Trophoblast cell (in vitro differentiated cells and primary cell): ENCODE data around the gene PTGER1.

Source experiments
- DNase-seq, 2 donors: peaks; one replicate each; pipeline ENCODE4 v3.0.0-alpha.2; 2016
- H2AFZ ChIP-seq: 2 replicates; pipeline ENCODE4 v1.6.1; 2013; ENCODE audit warnings: low read length, moderate library complexity, mild to moderate bottlenecking; ENCODE audit not compliant: insufficient read depth, poor library complexity
- H2AK5ac ChIP-seq: 2 replicates; pipeline ENCODE4 v1.6.1; 2013; ENCODE audit warnings: mild to moderate bottlenecking, low read length
- H2BK120ac ChIP-seq: 2 replicates; pipeline ENCODE4 v1.6.1; 2013; ENCODE audit warnings: low read length, mild to moderate bottlenecking, moderate library complexity; ENCODE audit not compliant: insufficient read depth, poor library complexity
- H2BK12ac ChIP-seq: 2 replicates; pipeline ENCODE4 v1.6.1; 2013; ENCODE audit warnings: mild to moderate bottlenecking, low read length, moderate library complexity
- H2BK5ac ChIP-seq: 2 replicates; pipeline ENCODE4 v1.6.1; 2013; ENCODE audit warnings: low read length, low read depth, moderate library complexity, mild to moderate bottlenecking; ENCODE audit not compliant: poor library complexity
- H3K14ac ChIP-seq: 2 replicates; pipeline ENCODE4 v1.6.1; 2013; ENCODE audit warnings: mild to moderate bottlenecking, low read length
- H3K18ac ChIP-seq: 2 replicates; pipeline ENCODE4 v1.6.1; 2013; ENCODE audit warnings: mild to moderate bottlenecking, low read length
- H3K23ac ChIP-seq: 2 replicates; pipeline ENCODE4 v1.6.1; 2013; ENCODE audit warnings: low read length
- H3K27ac ChIP-seq: 2 replicates; pipeline ENCODE4 v1.5.1; 2013; ENCODE audit warnings: low read depth, mild to moderate bottlenecking, inconsistent platforms, low read length, moderate library complexity
- H3K27me3 ChIP-seq: 2 replicates; pipeline ENCODE4 v1.6.1; 2013; ENCODE audit warnings: inconsistent platforms, mild to moderate bottlenecking, low read length, moderate library complexity; ENCODE audit not compliant: insufficient read depth
- H3K36me3 ChIP-seq, 2 experiments: 1 replicate in 1 of 2; 2 replicates in 1 of 2; pipeline ENCODE4 v1.6.1; 2013; ENCODE audit warnings: low read length in 2 of 2, mild to moderate bottlenecking in 2 of 2, moderate library complexity in 1 of 2; ENCODE audit not compliant: insufficient read depth in 2 of 2, control insufficient read depth in 1 of 2
- H3K4ac ChIP-seq: 2 replicates; pipeline ENCODE4 v1.6.1; 2013; ENCODE audit warnings: low read depth, mild to moderate bottlenecking, low read length, moderate library complexity
- H3K4me1 ChIP-seq, 2 experiments: 1 replicate in 1 of 2; 2 replicates in 1 of 2; pipeline ENCODE4 v1.6.1; 2013; ENCODE audit warnings: low read length in 2 of 2, mild to moderate bottlenecking in 2 of 2, moderate library complexity in 1 of 2; ENCODE audit not compliant: insufficient read depth in 2 of 2, control insufficient read depth in 1 of 2
- H3K4me2 ChIP-seq: 2 replicates; pipeline ENCODE4 v1.6.1; 2013; ENCODE audit warnings: inconsistent platforms, mild to moderate bottlenecking, low read length, moderate library complexity
- H3K4me3 ChIP-seq: 2 replicates; pipeline ENCODE4 v1.5.1; 2013; ENCODE audit warnings: mild to moderate bottlenecking, low read depth, low read length, inconsistent platforms
- H3K79me1 ChIP-seq: one replicate; pipeline ENCODE4 v1.6.1; 2013; ENCODE audit warnings: low read length
- H3K79me2 ChIP-seq: 2 replicates; pipeline ENCODE4 v1.6.1; 2013; ENCODE audit warnings: low read length, mild to moderate bottlenecking; ENCODE audit not compliant: control insufficient read depth, insufficient read depth, poor library complexity
- H3K9ac ChIP-seq: 2 replicates; pipeline ENCODE4 v1.6.1; 2013; ENCODE audit warnings: mild to moderate bottlenecking, low read length
- H3K9me3 ChIP-seq: 2 replicates; pipeline ENCODE4 v1.6.1; 2013; ENCODE audit warnings: low read depth, mild to moderate bottlenecking, control low read depth, inconsistent platforms, low read length; ENCODE audit not compliant: insufficient read depth
- H4K12ac ChIP-seq: 2 replicates; pipeline ENCODE4 v1.6.1; 2013; ENCODE audit warnings: low read depth, mild to moderate bottlenecking, low read length, moderate library complexity
- H4K8ac ChIP-seq: 2 replicates; pipeline ENCODE4 v1.6.1; 2013; ENCODE audit warnings: low read depth, mild to moderate bottlenecking, low read length, moderate library complexity
- H4K91ac ChIP-seq: one replicate; pipeline ENCODE4 v1.6.1; 2013; ENCODE audit warnings: low read depth, mild to moderate bottlenecking, low read length, moderate library complexity
- WGBS: extraction: QIAGEN DNeasy Blood & Tissue Kit; methylation state at CpG from one replicate; pipeline ENCODE4 v1.1.7; 2013; ENCODE audit warnings: missing lambda C conversion rate; ENCODE audit not compliant: insufficient read length, insufficient coverage; ENCODE audit errors: extremely low coverage; 5-methylcytosine and 5-hydroxymethylcytosine counted together

The PTGER1 gene

DNA sequence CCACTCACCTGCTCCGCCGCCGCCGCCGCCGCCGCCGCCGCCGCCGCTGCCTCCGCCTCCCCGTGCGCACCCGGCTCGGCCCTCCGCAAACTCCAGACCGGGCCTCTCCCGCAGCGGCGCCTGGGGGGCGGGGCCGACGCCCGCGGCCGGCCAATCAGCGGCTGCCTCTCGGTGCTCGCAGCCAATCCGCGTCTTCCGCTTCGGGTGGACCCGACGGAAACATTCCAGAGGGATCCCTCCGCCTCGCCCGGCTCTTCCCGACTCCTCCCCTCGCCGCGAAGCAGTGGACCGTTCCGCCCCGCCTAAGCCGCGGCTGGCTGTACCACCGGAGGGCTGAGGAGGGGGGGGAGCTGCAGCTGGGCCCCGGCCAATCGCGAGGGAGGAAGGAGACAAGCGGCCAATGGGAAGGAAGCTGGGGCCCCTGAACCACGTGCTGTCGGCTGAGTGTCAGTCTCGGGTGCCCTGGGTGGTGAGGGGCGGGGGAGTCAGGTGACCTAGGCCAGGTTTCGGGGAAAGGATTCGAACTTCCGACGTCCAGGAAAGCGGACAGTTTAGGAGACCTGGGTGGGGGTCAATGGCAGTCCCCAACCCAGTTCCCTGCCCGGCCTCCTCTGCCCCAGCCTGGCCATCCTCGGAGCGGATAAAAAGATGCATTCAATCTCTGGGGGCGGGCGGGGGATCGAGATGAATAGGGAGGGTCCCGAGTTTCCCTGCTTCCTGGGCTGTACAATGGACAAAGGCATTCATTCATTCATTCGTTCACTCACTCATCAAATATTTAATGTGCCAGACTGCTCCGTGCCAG lies 21.1 kb upstream of the PTGER1 start, which contains the start of gene GIPC1:
Gene GIPC1, minus strand, starts transcription at position 99 of the 805 bp plus-strand sequence. CDS start 13,151 bp downstream, outside the sequence.
- H3K14ac ChIP-seq: peak within 1 kb of the TSS; percentile 62
- H3K4ac ChIP-seq: peak within 1 kb of the TSS; percentile 98
- H4K8ac ChIP-seq: peak within 1 kb of the TSS; percentile 81
- H3K4me1 ChIP-seq: peaks cover 7 to 10% of the 10 kb centered on the region in 2 experiments
- H3K18ac ChIP-seq: peak within 1 kb of the TSS; percentile 61
- peaks cover 13% of the 10 kb centered on the region for H3K79me2 ChIP-seq
- H2AFZ ChIP-seq: peak within 1 kb of the TSS; percentile 74
- H3K4me2 ChIP-seq: peak within 1 kb of the TSS; percentile 81
- peak within 1 kb of the TSS; percentile 20 for H2BK120ac ChIP-seq
- H2BK5ac ChIP-seq: peak within 1 kb of the TSS; percentile 15
- peak within 1 kb of the TSS; percentile 45 for H4K12ac ChIP-seq
- peak within 1 kb of the TSS; percentile 79 for H3K4me3 ChIP-seq
- peak within 1 kb of the TSS; percentile 51 for H2BK12ac ChIP-seq
- H3K79me1 ChIP-seq: peaks cover 10% of the 10 kb centered on the region
- H2AK5ac ChIP-seq: peak within 1 kb of the TSS; percentile 28
- no peaks in the 10 kb centered on the region for H3K27me3 ChIP-seq
- DNase-seq: peak; percentile 94 to 98
- no peak within 1 kb of the TSS for H3K27ac ChIP-seq
- peaks cover 2% of the 10 kb centered on the region for H3K9me3 ChIP-seq
- WGBS: no CpG with 5 or more reads among the region's 71 CpGs
- peaks cover 12 to 14% of the 10 kb centered on the region in 2 experiments for H3K36me3 ChIP-seq
- H3K23ac ChIP-seq: no peak within 1 kb of the TSS
- H3K9ac ChIP-seq: peak within 1 kb of the TSS; percentile 69
- H4K91ac ChIP-seq: peak within 1 kb of the TSS; percentile 75

GRCh38 chr19:14495672-14496028 lies 20.5 kb upstream of the PTGER1 start:
- H4K91ac ChIP-seq: peak overlapping the region; percentile 74
- WGBS: no CpG with 5 or more reads among the region's 28 CpGs

GRCh38 chr19:14494910-14495671 lies 19.9 kb upstream of the PTGER1 start:
- Histone ChIP-seq H3K4me2 (peak overlapping the region; percentile 81), H3K23ac (no peak overlapping the region), H3K79me2 (peaks cover 13% of the 10 kb centered on the region), H3K36me3 (peaks cover 16% of the 10 kb centered on the region in 2 experiments), H3K9ac (peak overlapping the region; percentile 69), H3K27me3 (no peaks in the 10 kb centered on the region), H3K9me3 (peaks cover 2% of the 10 kb centered on the region), H4K91ac (peak overlapping the region; percentile 74), H2BK12ac (peak overlapping the region; percentile 51), H2BK120ac (no peak overlapping the region), H3K79me1 (peaks cover 10% of the 10 kb centered on the region), H2BK5ac (no peak overlapping the region), H3K27ac (no peak overlapping the region), H2AK5ac (peak overlapping the region; percentile 28), H3K4me1 (peaks cover 7 to 10% of the 10 kb centered on the region in 2 experiments), H3K4me3 (peak overlapping the region; percentile 79), H3K18ac (peak overlapping the region; percentile 77), H2AFZ (peak overlapping the region; percentile 74), H4K12ac (peak overlapping the region; percentile 45), H3K4ac (peak overlapping the region; percentile 98), H4K8ac (peak overlapping the region; percentile 61), H3K14ac (peak overlapping the region; percentile 62)
- whole genome bisulfite sequencing: no CpG with 5 or more reads among the region's 14 CpGs
- peak in 1 of 2 donors; percentile 33 for DNase-seq

More at GRCh38 chr19:14495672-14496028, 20.5 kb upstream of the PTGER1 start:
- H3K23ac ChIP-seq: no peak overlapping the region
- peak overlapping the region; percentile 81 for H3K4me2 ChIP-seq
- peak overlapping the region; percentile 31 for H4K8ac ChIP-seq
- H2BK5ac ChIP-seq: peak overlapping the region; percentile 15
- H3K4ac ChIP-seq: peak overlapping the region; percentile 90
- no peak overlapping the region for H3K27ac ChIP-seq
- peaks cover 7 to 10% of the 10 kb centered on the region in 2 experiments for H3K4me1 ChIP-seq
- H4K12ac ChIP-seq: peak overlapping the region; percentile 45
- H3K14ac ChIP-seq: peak overlapping the region; percentile 62
- peak overlapping the region; percentile 28 for H2AK5ac ChIP-seq
- H3K27me3 ChIP-seq: no peaks in the 10 kb centered on the region
- peak overlapping the region; percentile 61 for H3K18ac ChIP-seq
- peak overlapping the region; percentile 74 for H2AFZ ChIP-seq
- H3K79me1 ChIP-seq: peaks cover 10% of the 10 kb centered on the region
- peaks cover 14% of the 10 kb centered on the region in 2 experiments for H3K36me3 ChIP-seq
- no peak overlapping the region for H2BK12ac ChIP-seq
- peaks cover 13% of the 10 kb centered on the region for H3K79me2 ChIP-seq
- H3K9me3 ChIP-seq: peaks cover 2% of the 10 kb centered on the region
- DNase-seq: no peak
- peak overlapping the region; percentile 79 for H3K4me3 ChIP-seq
- no peak overlapping the region for H2BK120ac ChIP-seq
- H3K9ac ChIP-seq: peak overlapping the region; percentile 69

DNA sequence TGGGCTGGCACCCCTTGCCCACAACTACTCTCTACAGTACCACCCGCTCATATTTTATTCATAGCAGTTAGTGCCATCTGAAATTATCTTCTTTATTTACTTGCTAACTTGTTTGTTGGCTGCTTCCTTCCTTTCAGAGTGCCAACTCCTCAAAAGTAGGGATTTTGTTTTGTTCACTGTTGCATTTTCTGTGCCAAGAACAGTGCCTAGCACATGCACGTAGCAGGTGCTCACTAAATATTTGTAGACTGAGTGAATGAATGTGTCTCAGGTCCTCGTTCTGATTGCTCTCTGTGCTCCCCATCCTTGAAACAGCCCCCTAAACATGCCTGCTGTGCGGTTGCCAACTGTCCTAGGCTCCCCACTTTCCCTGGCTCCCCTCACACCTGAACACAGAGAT lies 19.3 kb upstream of the PTGER1 start:
- H3K36me3 ChIP-seq: peaks cover 17 to 19% of the 10 kb centered on the region in 2 experiments
- H3K14ac ChIP-seq: no peak overlapping the region
- peak overlapping the region; percentile 77 for H3K18ac ChIP-seq
- whole genome bisulfite sequencing: no CpG with 5 or more reads among the region's 4 CpGs
- peaks cover 7 to 10% of the 10 kb centered on the region in 2 experiments for H3K4me1 ChIP-seq
- peaks cover 2% of the 10 kb centered on the region for H3K9me3 ChIP-seq
- H4K8ac ChIP-seq: no peak overlapping the region
- H3K79me1 ChIP-seq: peaks cover 10% of the 10 kb centered on the region
- no peak for DNase-seq
- no peak overlapping the region for H2BK5ac ChIP-seq
- no peak overlapping the region for H2AK5ac ChIP-seq
- H3K79me2 ChIP-seq: peaks cover 13% of the 10 kb centered on the region
- no peak overlapping the region for H3K9ac ChIP-seq
- H3K4me3 ChIP-seq: no peak overlapping the region
- H2BK12ac ChIP-seq: peak overlapping the region; percentile 30
- no peak overlapping the region for H3K27ac ChIP-seq
- H2BK120ac ChIP-seq: no peak overlapping the region
- H2AFZ ChIP-seq: no peak overlapping the region
- peak overlapping the region; percentile 98 for H3K4ac ChIP-seq
- peak overlapping the region; percentile 20 for H4K12ac ChIP-seq
- H3K27me3 ChIP-seq: no peaks in the 10 kb centered on the region
- H4K91ac ChIP-seq: peak overlapping the region; percentile 19
- peak overlapping the region; percentile 81 for H3K4me2 ChIP-seq
- H3K23ac ChIP-seq: no peak overlapping the region
